HG02885 (cell line): ENCODE data around the gene ZFYVE28.

Experiments used
- ATAC-seq: cut with Tn5 transposase; IDR thresholded peaks from one replicate; pipeline ENCODE4 v1.9.1; 2021; ENCODE audit warnings: mild to moderate bottlenecking; ENCODE audit not compliant: unreplicated experiment, poor library complexity

The ZFYVE28 gene

DNA sequence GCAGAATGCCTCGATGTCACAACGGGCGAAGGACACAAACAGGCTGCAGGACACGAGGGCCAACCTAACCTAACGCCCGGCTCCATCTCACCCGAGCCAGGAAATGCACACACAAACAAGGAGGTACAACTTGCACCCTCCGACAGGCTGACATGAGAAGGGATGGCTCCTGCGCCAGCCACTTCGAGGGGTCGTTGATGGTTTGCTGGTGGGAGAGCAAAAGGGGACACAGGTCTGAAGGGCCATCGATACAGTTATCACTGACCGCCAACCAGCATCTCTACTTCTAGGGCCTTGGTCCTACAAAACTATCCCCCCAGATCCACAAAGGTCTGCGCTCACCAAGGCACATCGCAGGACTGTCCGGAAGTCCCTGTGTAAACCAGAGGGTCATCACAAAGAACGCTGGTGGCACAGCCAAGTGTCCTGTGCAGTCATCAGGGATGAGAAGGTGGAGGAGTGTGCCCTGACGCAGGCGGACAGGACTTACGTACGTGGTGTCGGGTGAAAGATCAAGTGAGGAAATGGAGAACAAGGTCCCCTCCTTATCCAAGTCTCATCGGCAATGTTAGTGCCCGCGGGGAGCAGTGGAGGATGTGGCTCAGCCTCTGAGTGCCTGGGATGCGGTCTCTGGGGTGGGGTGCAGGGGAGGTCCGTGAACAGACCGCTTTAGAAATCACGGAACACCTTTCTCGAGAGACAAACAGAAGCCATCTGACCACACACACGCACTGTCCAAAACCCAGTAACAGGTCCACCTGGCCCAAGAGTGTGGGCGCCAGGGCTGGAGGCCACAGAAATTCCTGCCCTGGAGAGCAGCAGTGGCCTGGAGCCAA is 163.6 kb downstream of the ZFYVE28 start:
- ATAC-seq = no peak

DNA sequence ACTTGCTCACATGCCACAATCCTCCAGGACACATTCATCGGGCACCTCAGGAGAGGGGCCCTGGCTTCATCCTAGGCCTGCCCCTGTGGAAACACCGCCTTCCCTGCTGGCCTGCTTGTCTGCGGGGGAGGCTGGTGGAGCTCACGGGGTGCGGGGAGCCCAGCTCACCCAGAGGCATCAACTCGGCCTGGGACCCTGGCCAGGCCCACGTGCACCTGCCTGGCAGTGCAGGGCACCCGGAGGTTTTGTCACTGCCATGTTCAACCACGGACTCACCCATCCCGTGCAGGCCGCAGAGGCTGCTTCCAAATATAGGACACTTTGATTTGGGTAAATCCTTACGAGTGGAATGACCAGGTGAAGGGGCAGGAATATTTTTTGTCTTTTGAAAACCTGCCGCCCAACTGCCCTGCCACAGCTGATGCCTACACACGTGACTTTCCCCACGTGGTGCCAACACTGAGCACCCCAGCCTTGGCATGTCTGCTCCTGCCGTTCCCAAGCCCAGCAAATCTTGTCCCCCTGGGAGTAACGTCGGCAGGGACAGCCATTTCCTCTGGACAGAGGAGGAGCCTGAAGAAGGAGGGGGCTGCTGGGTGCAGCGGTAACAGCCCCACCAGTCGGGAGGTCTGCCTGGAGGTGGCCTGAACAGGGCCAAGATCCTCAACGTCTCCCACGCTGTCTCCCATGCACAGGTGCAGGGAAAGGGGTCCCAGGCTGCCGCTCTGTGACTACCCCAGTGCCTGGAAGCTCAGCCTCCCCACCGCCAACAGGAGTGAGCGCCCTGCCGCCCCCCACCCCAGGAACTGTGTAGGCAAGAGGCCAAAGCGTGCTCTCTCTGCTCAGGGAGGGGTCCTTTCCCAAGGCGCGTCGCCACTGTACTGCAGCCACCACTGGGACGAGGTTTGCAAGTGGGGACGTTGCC is 165.0 kb downstream of the ZFYVE28 start:
- ATAC-seq = no peak

DNA sequence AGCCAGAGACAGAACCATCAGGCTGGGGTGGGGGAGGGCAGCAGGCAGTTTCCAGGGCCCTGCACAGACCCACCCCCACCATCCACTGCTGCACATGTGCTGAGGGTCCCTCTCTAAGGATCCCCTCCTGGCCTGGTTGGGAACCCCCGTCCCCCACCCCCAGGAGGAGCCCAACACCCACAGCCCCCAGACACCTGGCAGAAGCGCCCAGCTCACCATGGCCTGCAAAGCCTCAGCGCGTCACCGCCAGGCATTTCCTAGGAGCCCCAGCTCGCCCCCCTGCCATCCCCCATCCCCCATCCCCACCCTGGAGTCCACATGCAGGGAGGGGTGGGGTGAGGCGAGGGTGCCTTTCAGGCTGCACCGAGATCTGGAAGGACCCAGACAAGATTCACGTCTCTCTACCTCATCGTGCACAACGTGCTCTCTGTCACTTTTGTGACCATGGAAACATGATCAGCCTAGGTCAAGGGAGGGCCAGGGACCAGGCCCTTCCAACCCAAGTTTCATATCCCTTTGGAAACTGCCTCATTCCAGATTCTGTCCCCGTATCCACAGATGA is 165.8 kb downstream of the ZFYVE28 start:
- no peak for ATAC-seq

DNA sequence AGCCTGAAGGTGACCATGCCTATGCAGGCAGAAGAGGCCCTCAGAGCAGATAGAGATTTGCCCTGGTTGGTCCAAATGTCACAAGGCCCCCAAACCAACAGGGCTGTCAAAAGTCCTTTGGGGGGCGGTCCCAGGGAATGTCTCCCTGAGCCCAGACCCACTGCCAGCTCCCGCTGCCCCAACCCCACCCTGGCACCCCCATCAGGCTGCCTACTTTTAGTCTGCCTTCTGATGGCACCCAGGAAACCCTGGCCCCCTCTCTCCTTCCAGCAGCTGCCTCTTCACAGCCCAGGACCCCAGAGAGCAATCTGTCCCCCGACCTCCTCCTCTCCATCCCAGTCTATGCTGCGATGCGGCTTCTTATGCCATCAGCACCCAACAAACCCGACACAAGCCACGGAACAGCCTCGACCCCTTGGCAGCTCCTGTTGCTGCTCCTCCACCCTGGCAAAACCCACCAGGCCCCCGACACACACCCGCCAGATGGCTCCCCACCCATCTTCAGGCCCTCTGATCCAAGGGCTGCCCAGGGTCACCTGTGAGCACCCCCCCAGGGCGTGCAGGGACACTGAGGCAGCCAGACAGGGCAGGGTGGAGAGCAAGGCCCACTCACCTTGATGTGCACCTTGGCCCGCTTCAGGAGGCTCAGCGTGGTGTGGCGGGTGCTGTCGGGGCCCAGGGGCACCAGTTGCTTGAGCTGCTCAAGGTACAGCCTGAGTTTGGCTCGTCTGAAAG is 166.5 kb downstream of the ZFYVE28 start:
- no peak for ATAC-seq

DNA sequence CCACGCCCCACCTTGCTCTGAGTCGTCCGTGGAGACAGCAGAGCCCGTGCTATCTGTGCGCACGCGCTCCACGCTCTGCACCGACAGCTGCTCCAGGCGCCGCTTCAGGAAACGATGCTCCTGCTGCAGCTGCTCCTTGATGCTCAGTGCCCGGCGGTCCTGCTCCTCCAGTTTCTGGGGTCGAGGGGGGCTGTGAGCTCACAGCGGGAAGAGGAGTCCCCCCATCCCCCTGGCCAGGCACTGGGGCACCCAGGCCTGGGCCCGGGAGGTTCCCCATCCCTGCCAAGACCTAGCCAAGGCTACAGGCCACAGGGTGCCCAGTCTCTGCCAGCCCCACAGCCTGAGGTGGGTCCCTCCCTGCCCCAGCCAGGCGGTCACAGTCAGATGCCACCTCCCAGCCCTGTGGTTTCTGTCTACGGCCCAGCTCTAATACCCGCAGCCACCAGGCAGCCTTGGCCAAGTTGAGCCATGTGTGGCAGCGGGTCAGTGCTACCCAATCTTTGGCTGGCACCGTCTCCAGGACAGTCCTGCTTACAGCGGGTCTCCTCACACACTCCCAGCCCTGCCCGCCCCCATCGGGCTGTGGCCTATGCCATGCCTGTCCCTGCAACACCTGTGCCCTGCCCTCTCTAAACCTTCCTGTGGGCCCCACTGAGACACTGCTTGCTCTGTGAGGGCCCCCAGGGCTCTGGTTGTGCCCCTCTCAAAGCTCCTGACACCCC is 167.2 kb downstream of the ZFYVE28 start:
- no peak for ATAC-seq

DNA sequence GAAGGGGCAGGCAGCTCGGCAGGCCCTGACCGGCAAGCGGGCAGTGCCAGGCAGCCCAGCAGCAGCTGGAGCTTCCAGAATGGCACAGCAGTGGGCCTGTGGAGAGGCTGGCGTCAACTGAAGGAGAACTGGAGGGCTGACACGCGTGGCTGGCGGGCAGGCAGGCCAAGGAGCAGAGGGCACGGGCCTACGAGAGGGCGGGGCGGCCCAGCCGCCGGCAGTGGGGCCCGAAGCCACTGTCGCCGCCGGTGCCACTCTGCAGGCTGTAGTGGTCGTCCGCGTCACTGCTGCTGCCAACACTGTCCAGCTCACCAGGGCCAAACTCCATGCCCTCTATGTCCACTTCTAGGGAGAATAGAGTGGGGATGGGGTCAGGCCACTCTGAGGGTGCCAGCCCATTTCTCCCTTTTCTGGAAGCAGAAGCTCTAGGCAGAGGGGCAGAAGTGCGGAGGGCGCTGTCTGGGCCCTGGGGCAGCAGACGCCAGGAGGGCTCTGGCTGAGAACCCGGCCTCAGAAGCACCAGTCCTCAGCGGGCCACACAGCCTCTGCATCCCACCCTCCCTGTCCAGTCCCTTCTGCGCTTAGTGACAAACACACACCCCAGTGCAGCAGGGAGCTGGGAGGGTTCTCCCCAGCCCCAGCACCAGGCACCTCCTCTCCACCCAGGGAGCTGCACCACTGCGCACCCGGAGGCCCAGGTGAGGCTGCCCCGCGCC is 167.9 kb downstream of the ZFYVE28 start:
- no peak for ATAC-seq

DNA sequence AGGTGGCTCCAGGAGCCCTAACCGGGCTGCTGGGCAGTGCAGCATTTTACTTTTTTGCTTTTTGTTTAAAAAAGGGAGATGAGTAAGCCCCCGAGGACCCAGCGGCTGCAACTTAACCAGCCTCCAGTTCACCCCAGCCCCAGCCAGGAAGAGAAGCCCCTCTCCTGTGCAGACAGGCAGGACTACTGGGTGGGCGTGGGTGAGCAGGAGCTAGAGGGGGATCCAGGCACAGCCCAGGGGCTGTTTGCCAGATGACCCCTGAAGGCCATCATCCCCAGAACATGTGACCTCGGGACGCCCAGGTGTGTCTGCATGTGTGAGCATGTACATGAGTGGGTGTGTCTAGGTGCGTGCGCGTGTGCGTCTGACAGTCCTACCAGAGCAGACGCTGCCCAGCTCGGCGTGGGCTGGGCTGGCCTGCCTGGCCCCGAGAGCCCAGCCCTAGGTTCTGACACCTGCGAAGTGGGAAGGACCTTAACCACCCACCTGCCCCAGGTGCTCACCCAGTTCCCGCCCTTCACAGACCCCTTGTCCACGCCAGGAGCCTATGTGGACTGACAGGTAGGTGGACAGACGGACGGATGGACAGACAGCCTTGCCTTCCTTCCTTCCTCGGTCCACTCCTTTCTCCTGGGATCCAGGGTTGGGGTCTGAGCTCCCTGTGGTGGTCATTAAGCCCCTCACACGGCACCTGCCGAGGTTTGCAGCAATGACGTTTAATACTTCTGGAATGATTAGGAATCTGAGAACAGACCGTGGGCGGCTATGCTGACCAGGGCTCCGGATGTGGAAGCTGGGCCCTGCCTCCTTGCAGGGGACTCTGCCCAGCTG is 168.7 kb downstream of the ZFYVE28 start:
- no peak for ATAC-seq

DNA sequence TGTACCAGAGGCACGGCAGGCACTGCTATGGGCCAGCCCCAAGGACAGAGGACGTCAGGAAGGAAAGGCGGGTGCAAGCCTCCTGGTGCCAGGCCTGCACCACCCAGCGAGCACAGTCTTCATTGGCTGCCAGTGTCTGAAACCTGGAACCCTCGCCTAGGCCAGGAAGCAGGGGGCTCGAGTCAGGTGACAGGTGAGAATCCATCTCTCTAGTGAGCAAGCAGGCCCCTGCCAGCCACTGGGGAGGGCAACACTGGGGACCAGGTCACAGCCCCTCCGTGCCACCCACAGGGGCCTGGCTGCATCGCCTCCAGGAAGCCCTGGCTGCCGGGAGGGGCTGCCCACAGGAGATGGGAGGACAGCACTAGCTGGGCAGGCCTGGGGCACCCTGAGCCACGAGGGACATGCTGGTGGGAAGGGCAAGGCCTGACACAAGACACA is 169.6 kb downstream of the ZFYVE28 start:
- ATAC-seq = no peak

DNA sequence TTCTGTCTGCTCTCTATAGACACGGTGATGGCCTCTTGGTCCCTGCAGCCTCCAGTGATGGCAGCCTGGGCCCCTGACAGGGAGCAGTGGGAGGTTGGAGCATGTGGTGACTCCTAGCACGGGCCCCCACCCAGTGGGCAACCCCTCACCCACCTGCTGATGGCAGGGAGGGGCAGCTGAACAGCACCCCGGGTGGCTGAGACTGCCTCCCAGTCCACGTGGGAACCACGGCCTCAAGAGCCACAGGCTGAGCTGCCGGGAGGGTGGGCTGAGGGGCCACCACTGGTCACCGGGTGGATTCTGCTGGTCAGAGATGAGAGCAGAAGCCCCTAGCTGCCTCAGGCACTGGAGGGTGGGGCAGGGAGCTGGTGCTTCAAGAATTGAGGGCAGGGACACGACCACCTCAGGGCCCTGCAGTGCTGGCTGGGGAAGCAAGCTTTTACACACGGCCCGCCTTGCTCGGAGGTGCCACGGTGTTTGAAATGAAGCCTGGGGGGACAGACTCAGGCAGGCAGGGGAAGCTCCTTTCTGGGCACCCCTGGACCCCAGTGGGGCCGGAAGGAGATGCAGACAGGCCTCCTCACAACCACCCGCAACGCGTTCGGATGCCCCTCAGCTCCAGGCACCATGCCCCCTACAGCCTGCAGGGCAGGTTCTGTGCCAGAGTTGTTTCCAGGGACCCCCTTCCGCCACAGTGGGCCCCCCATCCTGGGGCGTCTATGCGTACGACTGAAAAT is 170.2 kb downstream of the ZFYVE28 start:
- ATAC-seq = no peak

DNA sequence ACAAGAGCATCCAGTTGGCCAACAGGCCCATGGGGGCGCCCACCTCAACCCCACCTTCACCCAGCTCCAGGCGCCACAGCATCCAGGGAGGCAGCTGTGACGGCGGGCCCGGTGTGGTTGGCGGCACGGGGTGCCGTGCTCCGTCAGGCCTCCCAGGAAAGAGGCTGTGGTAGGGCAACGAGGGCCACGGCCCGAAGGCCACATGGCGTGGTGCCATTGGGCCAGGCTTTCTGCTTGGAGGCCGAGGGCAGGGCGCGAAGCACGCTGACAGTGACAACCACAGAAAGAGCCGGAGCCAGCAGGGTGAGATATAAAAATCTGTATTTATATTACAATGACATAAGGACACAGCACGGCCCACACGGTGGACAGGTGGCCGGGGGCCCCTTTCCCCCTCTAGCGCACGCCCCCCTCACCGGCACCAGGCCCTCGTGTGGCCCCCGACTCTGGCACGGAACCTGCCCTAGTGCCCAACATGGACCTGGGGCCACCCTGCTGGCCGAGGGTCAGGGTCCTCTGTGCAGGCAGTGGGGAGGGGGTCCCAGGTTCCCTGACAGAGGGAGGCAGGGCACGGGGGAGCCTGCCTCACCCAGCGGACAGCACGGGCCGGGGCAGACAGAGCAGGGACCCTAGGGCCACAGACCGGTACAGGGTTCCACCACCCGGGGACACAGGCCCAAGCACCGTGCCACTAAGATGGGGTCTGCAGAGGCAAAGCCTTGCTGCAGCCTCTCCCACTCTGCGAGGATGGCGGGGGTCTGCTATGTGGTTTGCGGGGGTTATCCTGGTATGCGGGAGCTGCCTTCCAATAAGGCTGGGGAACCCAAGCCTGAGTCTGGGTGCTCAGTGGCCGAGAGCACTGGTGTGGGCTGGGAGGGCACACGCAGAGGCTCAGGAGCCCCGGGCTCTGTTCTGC is 171.1 kb downstream of the ZFYVE28 start:
- no peak for ATAC-seq

DNA sequence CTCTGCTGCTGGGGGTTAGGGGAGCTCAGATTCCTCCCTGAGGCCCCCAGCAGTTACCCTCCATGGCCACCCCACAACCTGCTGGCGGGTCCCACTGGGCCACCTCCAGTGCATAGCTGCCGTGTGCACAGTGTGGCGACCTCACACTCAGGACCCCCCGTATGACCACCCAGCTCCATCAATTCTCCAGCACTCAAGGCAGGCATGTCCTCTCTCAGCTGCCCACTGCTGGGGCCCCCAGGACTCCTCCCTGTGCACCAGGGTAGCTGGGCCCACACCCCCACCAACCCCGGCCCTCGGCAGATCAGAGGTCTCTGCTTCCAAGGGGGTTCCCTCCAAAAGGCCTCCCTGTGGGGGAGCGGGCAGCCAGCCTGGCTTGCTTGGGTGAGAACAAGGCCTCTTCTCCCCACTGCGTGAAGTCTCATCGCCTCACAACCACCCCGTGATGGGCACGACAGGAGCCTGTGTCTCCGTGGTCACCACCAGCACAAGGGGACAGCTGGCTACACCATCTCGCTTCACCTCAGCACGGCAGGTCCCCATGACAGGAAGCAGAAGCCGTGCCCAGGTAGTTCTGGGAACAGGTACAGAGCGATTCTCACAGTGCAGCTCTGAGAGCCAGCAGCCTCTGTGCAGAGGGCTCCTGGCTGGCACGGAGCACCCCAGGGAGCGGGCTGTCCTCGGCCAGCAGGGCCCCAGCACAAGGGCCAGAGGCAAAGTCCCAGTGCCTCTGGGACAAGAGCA is 171.9 kb downstream of the ZFYVE28 start:
- no peak for ATAC-seq

DNA sequence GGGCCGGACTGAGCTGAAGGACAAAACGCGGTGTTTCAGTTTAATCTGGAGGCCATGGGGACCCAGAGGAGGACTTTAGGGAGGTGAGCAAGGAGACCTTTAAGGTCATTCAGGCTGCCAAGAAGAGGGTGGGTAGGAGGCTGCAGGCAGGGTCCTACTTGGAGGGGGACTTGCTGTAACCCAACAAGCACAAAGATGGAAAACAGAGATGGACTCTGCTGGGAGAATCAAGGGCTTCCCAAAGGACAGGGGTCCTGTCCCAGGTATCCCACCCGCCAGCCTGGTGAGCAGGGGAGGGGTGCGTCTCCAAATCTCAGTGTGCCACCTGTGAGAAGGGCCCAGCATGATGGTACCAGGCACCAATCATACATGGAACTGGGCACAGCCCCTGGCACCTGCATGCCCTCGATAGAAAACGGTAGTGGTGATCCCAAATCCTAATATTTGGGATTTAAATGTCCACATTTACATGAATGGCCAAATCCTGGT is 172.6 kb downstream of the ZFYVE28 start:
- ATAC-seq = no peak

DNA sequence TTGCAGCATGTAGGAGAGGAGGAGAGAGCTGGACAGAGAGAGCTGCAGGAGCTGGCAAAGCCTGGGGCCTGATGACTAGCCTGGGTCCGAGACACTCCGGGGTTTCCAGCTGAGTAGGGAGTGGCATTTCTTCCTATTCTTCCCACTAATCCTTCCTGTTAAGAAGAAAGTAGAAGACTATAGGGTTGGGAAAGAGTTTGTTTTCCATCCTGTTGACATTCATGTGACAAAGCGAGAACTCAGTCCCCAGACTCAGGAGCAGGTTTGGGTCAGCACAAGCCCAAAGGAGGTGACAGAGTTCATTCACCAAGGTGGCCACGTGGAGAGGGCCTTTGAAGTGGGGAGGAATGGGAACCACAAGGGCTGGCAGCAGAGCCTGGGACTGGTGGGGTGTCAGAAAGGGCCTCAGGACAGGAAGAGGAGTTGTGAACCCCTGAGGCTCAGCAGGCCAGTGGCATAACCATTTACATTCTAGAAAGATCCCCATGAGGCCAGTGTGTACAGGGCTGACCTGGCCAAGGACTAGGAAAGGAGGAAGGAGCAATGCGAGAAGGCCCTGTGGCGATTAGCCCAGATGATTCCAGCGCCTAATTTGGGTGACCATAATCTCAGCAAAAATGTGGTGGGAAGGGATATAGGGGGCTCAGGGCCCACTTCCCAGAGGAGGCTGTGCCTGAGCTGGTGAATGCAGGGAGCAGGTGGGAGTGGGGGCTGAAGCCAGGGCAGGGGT is 173.2 kb downstream of the ZFYVE28 start:
- no peak for ATAC-seq

DNA sequence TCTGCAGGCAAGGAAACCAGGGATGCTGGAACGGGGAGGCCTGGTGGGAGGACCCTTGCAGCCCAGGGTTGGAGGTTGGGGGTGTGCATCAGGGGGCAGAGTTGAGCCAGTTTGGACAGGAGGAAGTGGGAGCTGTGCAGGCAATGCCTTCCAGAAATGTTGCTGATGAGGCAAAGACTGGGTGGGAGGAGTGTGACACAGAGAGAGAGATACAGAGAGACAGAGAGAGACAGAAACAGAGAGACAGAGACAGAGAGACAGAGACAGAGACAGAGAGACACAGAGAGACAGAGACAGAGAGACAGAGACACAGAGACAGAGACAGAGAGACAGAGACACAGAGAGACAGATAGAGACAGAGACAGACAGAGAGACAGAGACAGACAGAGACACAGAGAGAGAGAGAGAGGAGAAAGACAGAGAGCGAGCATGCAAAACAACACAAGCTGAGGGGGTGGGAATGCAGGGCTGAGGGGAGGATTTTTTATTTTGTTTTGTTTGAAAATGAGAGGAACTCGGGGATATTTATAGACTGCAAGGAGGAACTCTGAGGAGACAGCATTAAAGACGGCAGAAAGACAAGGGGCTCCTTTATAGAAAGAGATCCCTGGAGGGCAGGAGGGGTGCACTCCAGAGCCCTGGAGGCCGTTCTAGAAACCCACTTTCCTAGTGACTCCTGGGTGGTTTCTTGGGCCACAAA is 174.6 kb downstream of the ZFYVE28 start:
- ATAC-seq = no peak
